GM23338 (cell line): ENCODE data around the gene IL1RL1.

Experiments used
- CREB1 ChIP-seq: fragments of 250-450 bp; sonication (Bioruptor Pico); IDR thresholded peaks from 2 replicates; pipeline ENCODE4 v1.5.0; 2020; ENCODE audit warnings: low read depth, mild to moderate bottlenecking, moderate library complexity
- EZH2 ChIP-seq: fragments of 200-600 bp; sonication (generic); IDR thresholded peaks from one replicate; pipeline ENCODE4 v1.8.0; 2017; ENCODE audit warnings: antibody characterized with exemption, mild to moderate bottlenecking, low read depth; ENCODE audit not compliant: unreplicated experiment
- EZH2phosphoT487 ChIP-seq: fragments of 200-600 bp; sonication (generic); IDR thresholded peaks from one replicate; pipeline ENCODE4 v1.8.1; 2018; ENCODE audit warnings: antibody characterized with exemption; ENCODE audit not compliant: unreplicated experiment
- JUNB ChIP-seq: IDR thresholded peaks from one replicate; pipeline ENCODE4 v1.6.1; 2016; ENCODE audit warnings: antibody characterized with exemption; ENCODE audit not compliant: unreplicated experiment
- POLR2AphosphoS5 ChIP-seq: IDR thresholded peaks from 2 replicates; pipeline ENCODE4 v1.6.1; 2016; ENCODE audit warnings: antibody characterized with exemption, low read depth
- STAT1 ChIP-seq: IDR thresholded peaks from one replicate; pipeline ENCODE4 v1.6.1; 2016; ENCODE audit warnings: antibody characterized with exemption; ENCODE audit not compliant: unreplicated experiment
- ZNF331 ChIP-seq: fragments of 250-450 bp; sonication (Bioruptor Pico); IDR thresholded peaks from 2 replicates; pipeline ENCODE4 v1.5.0; 2020; ENCODE audit warnings: low read depth, mild to moderate bottlenecking, moderate library complexity
- TF ChIP-seq, protein P1 (sequence below), 2 experiments: fragments of 200-600 bp in 1 of 2; sonication (generic) in 1 of 2; conservative IDR thresholded peaks; 2 replicates each; pipeline versions ENCODE4 v1.5.1 to v1.6.1; 2016 to 2017; ENCODE audit warnings: antibody characterized with exemption in 2 of 2, low read depth in 2 of 2, mild to moderate bottlenecking in 2 of 2, moderate library complexity in 1 of 2
- TF ChIP-seq, protein P2 (sequence below): IDR thresholded peaks from one replicate; pipeline ENCODE4 v1.6.1; 2018; ENCODE audit warnings: antibody characterized with exemption; ENCODE audit not compliant: unreplicated experiment
- TF ChIP-seq, protein P3 (sequence below): fragments of 250-450 bp; sonication (Bioruptor Pico); IDR thresholded peaks from 2 replicates; pipeline ENCODE4 v1.5.0; 2020; ENCODE audit warnings: mild to moderate bottlenecking, moderate library complexity

GRCh38 chr2:102304268-102304667 is 7.1 kb upstream of the IL1RL1 start:
- TF ChIP-seq, protein P1, sequence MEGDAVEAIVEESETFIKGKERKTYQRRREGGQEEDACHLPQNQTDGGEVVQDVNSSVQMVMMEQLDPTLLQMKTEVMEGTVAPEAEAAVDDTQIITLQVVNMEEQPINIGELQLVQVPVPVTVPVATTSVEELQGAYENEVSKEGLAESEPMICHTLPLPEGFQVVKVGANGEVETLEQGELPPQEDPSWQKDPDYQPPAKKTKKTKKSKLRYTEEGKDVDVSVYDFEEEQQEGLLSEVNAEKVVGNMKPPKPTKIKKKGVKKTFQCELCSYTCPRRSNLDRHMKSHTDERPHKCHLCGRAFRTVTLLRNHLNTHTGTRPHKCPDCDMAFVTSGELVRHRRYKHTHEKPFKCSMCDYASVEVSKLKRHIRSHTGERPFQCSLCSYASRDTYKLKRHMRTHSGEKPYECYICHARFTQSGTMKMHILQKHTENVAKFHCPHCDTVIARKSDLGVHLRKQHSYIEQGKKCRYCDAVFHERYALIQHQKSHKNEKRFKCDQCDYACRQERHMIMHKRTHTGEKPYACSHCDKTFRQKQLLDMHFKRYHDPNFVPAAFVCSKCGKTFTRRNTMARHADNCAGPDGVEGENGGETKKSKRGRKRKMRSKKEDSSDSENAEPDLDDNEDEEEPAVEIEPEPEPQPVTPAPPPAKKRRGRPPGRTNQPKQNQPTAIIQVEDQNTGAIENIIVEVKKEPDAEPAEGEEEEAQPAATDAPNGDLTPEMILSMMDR (conservative IDR thresholded peaks at IDR 0.05; ENCODE audit: low read depth in 2 of 2) = no peak
- TF ChIP-seq EZH2 = no peak
- TF ChIP-seq EZH2phosphoT487 = no peak
- TF ChIP-seq, protein P2, sequence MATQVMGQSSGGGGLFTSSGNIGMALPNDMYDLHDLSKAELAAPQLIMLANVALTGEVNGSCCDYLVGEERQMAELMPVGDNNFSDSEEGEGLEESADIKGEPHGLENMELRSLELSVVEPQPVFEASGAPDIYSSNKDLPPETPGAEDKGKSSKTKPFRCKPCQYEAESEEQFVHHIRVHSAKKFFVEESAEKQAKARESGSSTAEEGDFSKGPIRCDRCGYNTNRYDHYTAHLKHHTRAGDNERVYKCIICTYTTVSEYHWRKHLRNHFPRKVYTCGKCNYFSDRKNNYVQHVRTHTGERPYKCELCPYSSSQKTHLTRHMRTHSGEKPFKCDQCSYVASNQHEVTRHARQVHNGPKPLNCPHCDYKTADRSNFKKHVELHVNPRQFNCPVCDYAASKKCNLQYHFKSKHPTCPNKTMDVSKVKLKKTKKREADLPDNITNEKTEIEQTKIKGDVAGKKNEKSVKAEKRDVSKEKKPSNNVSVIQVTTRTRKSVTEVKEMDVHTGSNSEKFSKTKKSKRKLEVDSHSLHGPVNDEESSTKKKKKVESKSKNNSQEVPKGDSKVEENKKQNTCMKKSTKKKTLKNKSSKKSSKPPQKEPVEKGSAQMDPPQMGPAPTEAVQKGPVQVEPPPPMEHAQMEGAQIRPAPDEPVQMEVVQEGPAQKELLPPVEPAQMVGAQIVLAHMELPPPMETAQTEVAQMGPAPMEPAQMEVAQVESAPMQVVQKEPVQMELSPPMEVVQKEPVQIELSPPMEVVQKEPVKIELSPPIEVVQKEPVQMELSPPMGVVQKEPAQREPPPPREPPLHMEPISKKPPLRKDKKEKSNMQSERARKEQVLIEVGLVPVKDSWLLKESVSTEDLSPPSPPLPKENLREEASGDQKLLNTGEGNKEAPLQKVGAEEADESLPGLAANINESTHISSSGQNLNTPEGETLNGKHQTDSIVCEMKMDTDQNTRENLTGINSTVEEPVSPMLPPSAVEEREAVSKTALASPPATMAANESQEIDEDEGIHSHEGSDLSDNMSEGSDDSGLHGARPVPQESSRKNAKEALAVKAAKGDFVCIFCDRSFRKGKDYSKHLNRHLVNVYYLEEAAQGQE = no peak
- TF ChIP-seq POLR2AphosphoS5 = no peak
- no peak for TF ChIP-seq ZNF331 (CRISPR knock-in tag)
- TF ChIP-seq JUNB = no peak
- TF ChIP-seq, protein P3, sequence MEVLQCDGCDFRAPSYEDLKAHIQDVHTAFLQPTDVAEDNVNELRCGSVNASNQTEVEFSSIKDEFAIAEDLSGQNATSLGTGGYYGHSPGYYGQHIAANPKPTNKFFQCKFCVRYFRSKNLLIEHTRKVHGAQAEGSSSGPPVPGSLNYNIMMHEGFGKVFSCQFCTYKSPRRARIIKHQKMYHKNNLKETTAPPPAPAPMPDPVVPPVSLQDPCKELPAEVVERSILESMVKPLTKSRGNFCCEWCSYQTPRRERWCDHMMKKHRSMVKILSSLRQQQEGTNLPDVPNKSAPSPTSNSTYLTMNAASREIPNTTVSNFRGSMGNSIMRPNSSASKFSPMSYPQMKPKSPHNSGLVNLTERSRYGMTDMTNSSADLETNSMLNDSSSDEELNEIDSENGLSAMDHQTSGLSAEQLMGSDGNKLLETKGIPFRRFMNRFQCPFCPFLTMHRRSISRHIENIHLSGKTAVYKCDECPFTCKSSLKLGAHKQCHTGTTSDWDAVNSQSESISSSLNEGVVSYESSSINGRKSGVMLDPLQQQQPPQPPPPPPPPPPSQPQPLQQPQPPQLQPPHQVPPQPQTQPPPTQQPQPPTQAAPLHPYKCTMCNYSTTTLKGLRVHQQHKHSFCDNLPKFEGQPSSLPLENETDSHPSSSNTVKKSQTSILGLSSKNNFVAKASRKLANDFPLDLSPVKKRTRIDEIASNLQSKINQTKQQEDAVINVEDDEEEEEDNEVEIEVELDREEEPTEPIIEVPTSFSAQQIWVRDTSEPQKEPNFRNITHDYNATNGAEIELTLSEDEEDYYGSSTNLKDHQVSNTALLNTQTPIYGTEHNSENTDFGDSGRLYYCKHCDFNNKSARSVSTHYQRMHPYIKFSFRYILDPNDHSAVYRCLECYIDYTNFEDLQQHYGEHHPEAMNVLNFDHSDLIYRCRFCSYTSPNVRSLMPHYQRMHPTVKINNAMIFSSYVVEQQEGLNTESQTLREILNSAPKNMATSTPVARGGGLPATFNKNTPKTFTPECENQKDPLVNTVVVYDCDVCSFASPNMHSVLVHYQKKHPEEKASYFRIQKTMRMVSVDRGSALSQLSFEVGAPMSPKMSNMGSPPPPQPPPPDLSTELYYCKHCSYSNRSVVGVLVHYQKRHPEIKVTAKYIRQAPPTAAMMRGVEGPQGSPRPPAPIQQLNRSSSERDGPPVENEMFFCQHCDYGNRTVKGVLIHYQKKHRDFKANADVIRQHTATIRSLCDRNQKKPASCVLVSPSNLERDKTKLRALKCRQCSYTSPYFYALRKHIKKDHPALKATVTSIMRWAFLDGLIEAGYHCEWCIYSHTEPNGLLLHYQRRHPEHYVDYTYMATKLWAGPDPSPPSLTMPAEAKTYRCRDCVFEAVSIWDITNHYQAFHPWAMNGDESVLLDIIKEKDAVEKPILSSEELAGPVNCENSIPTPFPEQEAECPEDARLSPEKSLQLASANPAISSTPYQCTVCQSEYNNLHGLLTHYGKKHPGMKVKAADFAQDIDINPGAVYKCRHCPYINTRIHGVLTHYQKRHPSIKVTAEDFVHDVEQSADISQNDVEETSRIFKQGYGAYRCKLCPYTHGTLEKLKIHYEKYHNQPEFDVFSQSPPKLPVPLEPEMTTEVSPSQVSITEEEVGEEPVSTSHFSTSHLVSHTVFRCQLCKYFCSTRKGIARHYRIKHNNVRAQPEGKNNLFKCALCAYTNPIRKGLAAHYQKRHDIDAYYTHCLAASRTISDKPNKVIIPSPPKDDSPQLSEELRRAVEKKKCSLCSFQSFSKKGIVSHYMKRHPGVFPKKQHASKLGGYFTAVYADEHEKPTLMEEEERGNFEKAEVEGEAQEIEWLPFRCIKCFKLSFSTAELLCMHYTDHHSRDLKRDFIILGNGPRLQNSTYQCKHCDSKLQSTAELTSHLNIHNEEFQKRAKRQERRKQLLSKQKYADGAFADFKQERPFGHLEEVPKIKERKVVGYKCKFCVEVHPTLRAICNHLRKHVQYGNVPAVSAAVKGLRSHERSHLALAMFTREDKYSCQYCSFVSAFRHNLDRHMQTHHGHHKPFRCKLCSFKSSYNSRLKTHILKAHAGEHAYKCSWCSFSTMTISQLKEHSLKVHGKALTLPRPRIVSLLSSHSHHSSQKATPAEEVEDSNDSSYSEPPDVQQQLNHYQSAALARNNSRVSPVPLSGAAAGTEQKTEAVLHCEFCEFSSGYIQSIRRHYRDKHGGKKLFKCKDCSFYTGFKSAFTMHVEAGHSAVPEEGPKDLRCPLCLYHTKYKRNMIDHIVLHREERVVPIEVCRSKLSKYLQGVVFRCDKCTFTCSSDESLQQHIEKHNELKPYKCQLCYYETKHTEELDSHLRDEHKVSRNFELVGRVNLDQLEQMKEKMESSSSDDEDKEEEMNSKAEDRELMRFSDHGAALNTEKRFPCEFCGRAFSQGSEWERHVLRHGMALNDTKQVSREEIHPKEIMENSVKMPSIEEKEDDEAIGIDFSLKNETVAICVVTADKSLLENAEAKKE (CRISPR knock-in tag) = no peak
- TF ChIP-seq CREB1 (CRISPR knock-in tag) = no peak
- no peak for TF ChIP-seq STAT1
